Heart right ventricle (tissue), 16 donors: ENCODE results near the gene RASL10A. TPM values are rescaled to one million over a fixed set of nuclear protein-coding genes. Genes with fewer than 3 reads are reported as not detected.
A peak's percentile ranks its signal among the peaks of the same experiment; 100 is the strongest.

Experiments
- ATAC-seq, 8 donors: fragments of 200-7000 bp; cut with Tn5 transposase; one replicate each; pipeline ENCODE4 v1.9.1; 2020; ENCODE audit warnings: mild to moderate bottlenecking in 8 of 8, moderate library complexity in 8 of 8, moderate number of reproducible peaks in 1 of 8
- DNase-seq, 2 donors: peaks; one replicate each; pipeline ENCODE4 v3.0.0-alpha.2; 2020
- H3K27ac ChIP-seq, 10 donors: fragments of 200-600 bp; sonication (generic) in 2 of 10; one replicate each; pipeline versions ENCODE4 v1.5.0 to v1.8.0; 2020 to 2022; ENCODE audit warnings: mild to moderate bottlenecking in 3 of 10
- H3K27me3 ChIP-seq, 7 donors: fragments of 200-600 bp; one replicate each; pipeline ENCODE4 v1.8.0; 2021 to 2022; ENCODE audit warnings: mild to moderate bottlenecking in 2 of 7
- H3K36me3 ChIP-seq, 9 donors: fragments of 200-600 bp; sonication (generic) in 1 of 9; one replicate each; pipeline versions ENCODE4 v1.5.0 to v1.8.0; 2020 to 2022; ENCODE audit warnings: mild to moderate bottlenecking in 2 of 9
- H3K4me1 ChIP-seq, 9 donors: fragments of 200-600 bp; sonication (generic) in 1 of 9; one replicate each; pipeline versions ENCODE4 v1.5.0 to v1.8.0; 2020 to 2022; ENCODE audit warnings: mild to moderate bottlenecking in 4 of 9
- H3K4me3 ChIP-seq, 10 donors: fragments of 200-600 bp; sonication (generic) in 2 of 10; one replicate each; pipeline versions ENCODE4 v1.5.0 to v1.8.0; 2020 to 2022; ENCODE audit warnings: mild to moderate bottlenecking in 7 of 10, moderate library complexity in 2 of 10
- H3K9me3 ChIP-seq, 11 donors: fragments of 200-600 bp in 10 of 11; sonication (generic) in 2 of 11; one replicate each; pipeline versions ENCODE4 v1.5.0 to v1.8.0; 2013 to 2022; ENCODE audit warnings: mild to moderate bottlenecking in 2 of 11, control low read depth in 1 of 11, moderate library complexity in 1 of 11
- WGBS, 2 donors: extraction: QIAGEN DNeasy Blood & Tissue Kit; methylation state at CpG; one replicate each; pipeline ENCODE4 v1.1.7; 2013; ENCODE audit warnings: inconsistent platforms in 1 of 2; 5-methylcytosine and 5-hydroxymethylcytosine counted together
- intact Hi-C, 10 donors: fragments of 100-400 bp; cut with DNase I; formaldehyde crosslinking; loops; one replicate each; pipeline versions ENCODE4 v1.11.1 to v1.14.2; 2022
- polyA plus RNA-seq, 2 donors: library from polyadenylated mRNA; stranded (reverse); fragments of 200-250 nt; gene quantifications; one replicate each; pipeline ENCODE4 v1.2.3, GENCODE V29; 2013
- total RNA-seq, 10 donors: library from RNA; stranded (reverse); fragmentation: NEBNext Ultra II Directional in 3 of 10; extraction: Animal tissue kit (Norgen Biotek cat#: 25700) in 3 of 10; gene quantifications; one replicate each; pipeline versions ENCODE4 v1.2.1 to v1.2.4, GENCODE V29; 2021 to 2023
- TF ChIP-seq, protein P1 (sequence below), 9 donors: fragments of 200-600 bp; sonication (generic) in 2 of 9; IDR thresholded peaks; one replicate each; pipeline versions ENCODE4 v1.5.0 to v1.8.0; 2021 to 2022; ENCODE audit warnings: antibody characterized with exemption in 9 of 9, mild to moderate bottlenecking in 5 of 9, moderate library complexity in 1 of 9
- donor health status: Arrhythmogenic right ventricular cardiomyopathy.
- donor health status: ischemic (EF 13 %, LVEDD 7.1; RV severe dilation, severe dysfunction).
- donor health status: healthy with polysubstance abuse.
- donor health status: DM: no; HTN: yes; CAD: no.
- donor health status: DM: no; HTN: no; CAD: no.
- donor health status: ischemic (EF 25% LVEDD 6.9; RV normal size, moderate dysfunction).
- donor health status: ischemic (EF 25% LVEDD 5.7; RV mildly dilated, moderate dysfunction).
- donor health status: healthy.
- donor health status: DM: yes; HTN: yes; CAD: no.
- donor health status: Ischemic cardiomyopathy.
- donor health status: ischemic (EF 35%, LVEDD 5.7; RV mildly dilated, moderate dysfunction).
- donor health status: nonischemic (EF 11% LVEDD 7.7; RV severe dilation, severe dysfunction).
- donor health status: DM: yes; HTN: yes; CAD: no.
- donor health status: PGD.
- donor health status: ischemic (EF 29% LVEDD 5.4; RV normal size, mild dysfunction).
- donor health status: nonischemic (EF 23%, LVEDD 6.1; RV moderate dilation, normal function).

RASL10A gene
- total and polyA plus RNA-seq, 12 donors, result 0.87 to 4.3 (median 1.7) TPM

- Histone ChIP-seq H3K9me3 (no peaks in the 10 kb centered on the region), H3K27ac (peak overlapping the region; percentile 22 to 98 (median 94)), H3K4me3 (peak overlapping the region in 5 of 10 donors; percentile 26 to 95 (median 45)), H3K36me3 (peaks cover 0 to 12% (median 0%) of the 10 kb centered on the region in 9 donors), H3K4me1 (peaks cover 50 to 85% (median 78%) of the 10 kb centered on the region in 9 donors), H3K27me3 (peaks cover 5 to 29% (median 21%) of the 10 kb centered on the region in 7 donors)
- no peak for DNase-seq
- no peak for ATAC-seq
- intact Hi-C loops, result no loop called here
- WGBS, 2 donors, result 62 to 73% methylated on average over 28 of the region's 28 CpGs
- TF ChIP-seq, protein P1, sequence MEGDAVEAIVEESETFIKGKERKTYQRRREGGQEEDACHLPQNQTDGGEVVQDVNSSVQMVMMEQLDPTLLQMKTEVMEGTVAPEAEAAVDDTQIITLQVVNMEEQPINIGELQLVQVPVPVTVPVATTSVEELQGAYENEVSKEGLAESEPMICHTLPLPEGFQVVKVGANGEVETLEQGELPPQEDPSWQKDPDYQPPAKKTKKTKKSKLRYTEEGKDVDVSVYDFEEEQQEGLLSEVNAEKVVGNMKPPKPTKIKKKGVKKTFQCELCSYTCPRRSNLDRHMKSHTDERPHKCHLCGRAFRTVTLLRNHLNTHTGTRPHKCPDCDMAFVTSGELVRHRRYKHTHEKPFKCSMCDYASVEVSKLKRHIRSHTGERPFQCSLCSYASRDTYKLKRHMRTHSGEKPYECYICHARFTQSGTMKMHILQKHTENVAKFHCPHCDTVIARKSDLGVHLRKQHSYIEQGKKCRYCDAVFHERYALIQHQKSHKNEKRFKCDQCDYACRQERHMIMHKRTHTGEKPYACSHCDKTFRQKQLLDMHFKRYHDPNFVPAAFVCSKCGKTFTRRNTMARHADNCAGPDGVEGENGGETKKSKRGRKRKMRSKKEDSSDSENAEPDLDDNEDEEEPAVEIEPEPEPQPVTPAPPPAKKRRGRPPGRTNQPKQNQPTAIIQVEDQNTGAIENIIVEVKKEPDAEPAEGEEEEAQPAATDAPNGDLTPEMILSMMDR (IDR thresholded peaks at IDR 0.05), result no peak
These were observed 5.2 kb downstream of the RASL10A start for GRCh38 chr22:29310065-29310862.

GRCh38 chr22:29309332-29310064 is 6.0 kb downstream of the RASL10A start:
- 62% methylated on average over 21 of the region's 21 CpGs for WGBS, 2 donors
- Histone ChIP-seq H3K9me3 (no peaks in the 10 kb centered on the region), H3K27me3 (peaks cover 0 to 21% (median 13%) of the 10 kb centered on the region in 7 donors), H3K36me3 (peaks cover 0 to 12% (median 0%) of the 10 kb centered on the region in 9 donors), H3K4me3 (peak overlapping the region in 8 of 10 donors; percentile 70 to 98 (median 94)), H3K27ac (peak overlapping the region; percentile 54 to 98 (median 94)), H3K4me1 (peaks cover 50 to 80% (median 73%) of the 10 kb centered on the region in 9 donors)
- TF ChIP-seq, protein P1 (IDR thresholded peaks at IDR 0.05), result no peak
- intact Hi-C loops, result loop anchor here in 4 of 10 donors (1.0 to 5.0 kb wide), 4 partner anchors 33 to 48 kb away; partner anchors contain the start of genes EWSR1 (in 2 of the 4) and RHBDD3 (in 2 of the 4)
- peak; percentile 68 to 79 for DNase-seq
- peak in 6 of 8 donors; percentile 11 to 58 (median 36) for ATAC-seq

- intact Hi-C loops, result loop anchor here in 4 of 10 donors (1.0 to 5.0 kb wide), 4 partner anchors 33 to 48 kb away; partner anchors contain the start of genes EWSR1 (in 2 of the 4) and RHBDD3 (in 2 of the 4)
- H3K4me3 ChIP-seq, result peak overlapping the region in 8 of 10 donors; percentile 70 to 98 (median 94)
- WGBS, 2 donors, result 42 to 57% methylated on average over 13 of the region's 13 CpGs
These were observed 6.7 kb downstream of the RASL10A start for GRCh38 chr22:29308791-29309262.

More at GRCh38 chr22:29308791-29309262, 6.7 kb downstream of the RASL10A start:
- Histone ChIP-seq H3K9me3 (no peaks in the 10 kb centered on the region), H3K4me1 (peaks cover 45 to 74% (median 66%) of the 10 kb centered on the region in 9 donors), H3K27me3 (peaks cover 0 to 15% (median 7%) of the 10 kb centered on the region in 7 donors), H3K36me3 (peaks cover 0 to 12% (median 0%) of the 10 kb centered on the region in 9 donors), H3K27ac (peak overlapping the region; percentile 37 to 98 (median 94))
- DNase-seq, result no peak
- TF ChIP-seq, protein P1 (IDR thresholded peaks at IDR 0.05), result no peak
- ATAC-seq, result no peak
